Neural cell (in vitro differentiated cells): ENCODE measurements around the gene ATP5MK. TPM values are rescaled to one million over a fixed set of nuclear protein-coding genes. Genes with fewer than 3 reads are reported as not detected.

ENCODE experiments used
- H2AFZ ChIP-seq: fragments of 200-600, 300-800 bp; sonication (generic), shearing (Covaris generic); 2 replicates; pipeline ENCODE4 v1.6.0; 2014; ENCODE audit warnings: low read depth, mild to moderate bottlenecking, antibody characterized with exemption, low read length, moderate library complexity
- H3F3A ChIP-seq: fragments of 200-600 bp; shearing (Covaris generic); 2 replicates; pipeline ENCODE4 v1.6.1; 2016; ENCODE audit warnings: mild to moderate bottlenecking, moderate library complexity, mixed read lengths, antibody characterized with exemption, low read length; ENCODE audit not compliant: insufficient read depth, poor library complexity, severe bottlenecking
- H3K27ac ChIP-seq: fragments of 200-600, 300-800 bp; sonication (generic), shearing (Covaris generic); 2 replicates; pipeline ENCODE4 v1.5.1; 2014; ENCODE audit warnings: mild to moderate bottlenecking, low read length, moderate library complexity
- H3K27me3 ChIP-seq: fragments of 300-800, 200-600 bp; sonication (generic), shearing (Covaris generic); 2 replicates; pipeline ENCODE4 v1.6.0; 2014; ENCODE audit warnings: mild to moderate bottlenecking, low read depth, low read length, moderate library complexity; ENCODE audit not compliant: insufficient read depth
- H3K36me3 ChIP-seq: fragments of 300-800, 200-600 bp; sonication (generic), shearing (Covaris generic); 2 replicates; pipeline ENCODE4 v1.5.1; 2014; ENCODE audit warnings: mild to moderate bottlenecking, antibody characterized with exemption, low read length, moderate library complexity; ENCODE audit not compliant: insufficient read depth
- H3K4me2 ChIP-seq: fragments of 300-800, 200-600 bp; sonication (generic), shearing (Covaris generic); 2 replicates; pipeline ENCODE4 v1.6.0; 2014; ENCODE audit warnings: mild to moderate bottlenecking, low read length
- H3K4me3 ChIP-seq: fragments of 300-800, 200-600 bp; sonication (generic), shearing (Covaris generic); 2 replicates; pipeline ENCODE4 v1.5.1; 2014; ENCODE audit warnings: mild to moderate bottlenecking, low read length, moderate library complexity
- H3K79me2 ChIP-seq: fragments of 200-600 bp; shearing (Covaris generic); replicated peaks from 2 replicates; pipeline ENCODE4 v1.6.0; 2014; ENCODE audit warnings: mild to moderate bottlenecking, low read length, moderate library complexity; ENCODE audit not compliant: insufficient read depth
- H3K9ac ChIP-seq: fragments of 300-800, 200-600 bp; sonication (generic), shearing (Covaris generic); 2 replicates; pipeline ENCODE4 v1.6.1; 2016; ENCODE audit warnings: mild to moderate bottlenecking, low read length, mixed read lengths
- H3K9me2 ChIP-seq: fragments of 200-600 bp; shearing (Covaris generic); 2 replicates; pipeline ENCODE4 v1.6.1; 2016; ENCODE audit warnings: mild to moderate bottlenecking, low read length, mixed read lengths; ENCODE audit not compliant: insufficient read depth
- H3K9me3 ChIP-seq: fragments of 200-600, 300-800 bp; sonication (generic), shearing (Covaris generic); 2 replicates; pipeline ENCODE4 v1.6.1; 2016; ENCODE audit warnings: mild to moderate bottlenecking, mixed run types, low read length, moderate library complexity, mixed read lengths
- H4K20me1 ChIP-seq: fragments of 200-600 bp; shearing (Covaris generic); 2 replicates; pipeline ENCODE4 v1.6.1; 2016; ENCODE audit warnings: mild to moderate bottlenecking, mixed run types; ENCODE audit not compliant: insufficient read depth
- EP300 ChIP-seq: fragments of 450-650 bp; conservative IDR thresholded peaks from 2 replicates; pipeline ENCODE4 v1.6.1; 2014; ENCODE audit warnings: antibody characterized with exemption, mild to moderate bottlenecking, moderate library complexity; ENCODE audit not compliant: poor library complexity, severe bottlenecking
- EZH2 ChIP-seq: fragments of 200-600, 300-800 bp; shearing (Covaris generic), sonication (generic); IDR thresholded peaks from 2 replicates; pipeline ENCODE4 v1.6.1; 2014; ENCODE audit warnings: antibody characterized with exemption, low read length, borderline replicate concordance, mild to moderate bottlenecking; ENCODE audit not compliant: insufficient read depth, poor library complexity, severe bottlenecking
- MXI1 ChIP-seq: fragments of 450-650 bp; conservative IDR thresholded peaks from 2 replicates; pipeline ENCODE4 v1.6.1; 2014; ENCODE audit warnings: antibody characterized with exemption, mild to moderate bottlenecking; ENCODE audit not compliant: poor library complexity, severe bottlenecking
- POLR2AphosphoS5 ChIP-seq: IDR thresholded peaks from 2 replicates; pipeline ENCODE4 v1.6.1; 2012
- RAD21 ChIP-seq: fragments of 450-650 bp; conservative IDR thresholded peaks from 2 replicates; pipeline ENCODE4 v1.6.1; 2014; ENCODE audit warnings: antibody characterized with exemption, mild to moderate bottlenecking, moderate library complexity
- SMC3 ChIP-seq: fragments of 450-650 bp; conservative IDR thresholded peaks from 2 replicates; pipeline ENCODE4 v1.6.1; 2014; ENCODE audit warnings: antibody characterized with exemption, mild to moderate bottlenecking, moderate library complexity; ENCODE audit not compliant: poor library complexity
- TAF1 ChIP-seq: IDR thresholded peaks from 2 replicates; pipeline ENCODE4 v1.6.1; 2012; ENCODE audit warnings: low read depth
- polyA plus RNA-seq: library from polyadenylated mRNA; depleted of rRNA; stranded (reverse); fragments of >200 nt; gene quantifications from 2 replicates; pipeline ENCODE4 v1.2.3, GENCODE V29; 2014
- TF ChIP-seq, protein P1 (sequence below): fragments of 450-650 bp; IDR thresholded peaks from 2 replicates; pipeline ENCODE4 v1.5.1; 2014; ENCODE audit warnings: antibody characterized with exemption, mild to moderate bottlenecking, moderate library complexity; ENCODE audit not compliant: poor library complexity, severe bottlenecking
- TF ChIP-seq, protein P2 (sequence below): IDR thresholded peaks from 2 replicates; pipeline ENCODE4 v1.6.1; 2012; ENCODE audit warnings: borderline replicate concordance

ATP5MK gene
- polyA plus RNA-seq, 1 donor from 2014 or later: 917 TPM

DNA sequence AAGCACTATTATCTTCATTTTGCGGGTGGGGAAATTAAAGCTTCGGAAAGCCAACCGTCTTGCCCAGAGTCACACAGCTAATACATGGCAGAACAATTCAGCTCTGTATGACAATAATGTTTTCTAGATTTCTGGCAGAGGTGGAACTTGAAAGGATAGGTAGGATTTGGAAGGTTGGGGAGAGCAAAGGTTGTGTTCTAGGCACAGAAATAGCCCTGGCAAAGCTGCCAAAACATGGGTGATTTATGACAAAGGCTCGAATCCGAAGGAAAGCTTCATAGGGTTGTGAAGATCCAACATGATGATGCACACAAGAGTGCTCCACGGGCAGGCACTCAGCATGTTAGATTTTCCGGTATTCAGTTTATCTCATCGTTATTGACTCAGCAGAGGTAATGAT is 19.3 kb upstream of the ATP5MK start:
- Histone ChIP-seq H3K27me3 (no peaks in the 10 kb centered on the region), H3K4me3 (no peak overlapping the region), H2AFZ (no peak overlapping the region), H3K9me2 (no peaks in the 10 kb centered on the region), H3F3A (no peaks in the 10 kb centered on the region), H3K27ac (no peak overlapping the region), H3K4me2 (no peak overlapping the region), H3K79me2 (no peaks in the 10 kb centered on the region), H4K20me1 (no peaks in the 10 kb centered on the region), H3K36me3 (peaks cover 6% of the 10 kb centered on the region), H3K9ac (no peak overlapping the region), H3K9me3 (no peaks in the 10 kb centered on the region)
- TF ChIP-seq EP300: no peak
- TF ChIP-seq, protein P1, sequence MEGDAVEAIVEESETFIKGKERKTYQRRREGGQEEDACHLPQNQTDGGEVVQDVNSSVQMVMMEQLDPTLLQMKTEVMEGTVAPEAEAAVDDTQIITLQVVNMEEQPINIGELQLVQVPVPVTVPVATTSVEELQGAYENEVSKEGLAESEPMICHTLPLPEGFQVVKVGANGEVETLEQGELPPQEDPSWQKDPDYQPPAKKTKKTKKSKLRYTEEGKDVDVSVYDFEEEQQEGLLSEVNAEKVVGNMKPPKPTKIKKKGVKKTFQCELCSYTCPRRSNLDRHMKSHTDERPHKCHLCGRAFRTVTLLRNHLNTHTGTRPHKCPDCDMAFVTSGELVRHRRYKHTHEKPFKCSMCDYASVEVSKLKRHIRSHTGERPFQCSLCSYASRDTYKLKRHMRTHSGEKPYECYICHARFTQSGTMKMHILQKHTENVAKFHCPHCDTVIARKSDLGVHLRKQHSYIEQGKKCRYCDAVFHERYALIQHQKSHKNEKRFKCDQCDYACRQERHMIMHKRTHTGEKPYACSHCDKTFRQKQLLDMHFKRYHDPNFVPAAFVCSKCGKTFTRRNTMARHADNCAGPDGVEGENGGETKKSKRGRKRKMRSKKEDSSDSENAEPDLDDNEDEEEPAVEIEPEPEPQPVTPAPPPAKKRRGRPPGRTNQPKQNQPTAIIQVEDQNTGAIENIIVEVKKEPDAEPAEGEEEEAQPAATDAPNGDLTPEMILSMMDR: no peak
- TF ChIP-seq MXI1: no peak
- TF ChIP-seq POLR2AphosphoS5: no peak
- TF ChIP-seq EZH2: no peak
- no peak for TF ChIP-seq TAF1
- TF ChIP-seq, protein P2, sequence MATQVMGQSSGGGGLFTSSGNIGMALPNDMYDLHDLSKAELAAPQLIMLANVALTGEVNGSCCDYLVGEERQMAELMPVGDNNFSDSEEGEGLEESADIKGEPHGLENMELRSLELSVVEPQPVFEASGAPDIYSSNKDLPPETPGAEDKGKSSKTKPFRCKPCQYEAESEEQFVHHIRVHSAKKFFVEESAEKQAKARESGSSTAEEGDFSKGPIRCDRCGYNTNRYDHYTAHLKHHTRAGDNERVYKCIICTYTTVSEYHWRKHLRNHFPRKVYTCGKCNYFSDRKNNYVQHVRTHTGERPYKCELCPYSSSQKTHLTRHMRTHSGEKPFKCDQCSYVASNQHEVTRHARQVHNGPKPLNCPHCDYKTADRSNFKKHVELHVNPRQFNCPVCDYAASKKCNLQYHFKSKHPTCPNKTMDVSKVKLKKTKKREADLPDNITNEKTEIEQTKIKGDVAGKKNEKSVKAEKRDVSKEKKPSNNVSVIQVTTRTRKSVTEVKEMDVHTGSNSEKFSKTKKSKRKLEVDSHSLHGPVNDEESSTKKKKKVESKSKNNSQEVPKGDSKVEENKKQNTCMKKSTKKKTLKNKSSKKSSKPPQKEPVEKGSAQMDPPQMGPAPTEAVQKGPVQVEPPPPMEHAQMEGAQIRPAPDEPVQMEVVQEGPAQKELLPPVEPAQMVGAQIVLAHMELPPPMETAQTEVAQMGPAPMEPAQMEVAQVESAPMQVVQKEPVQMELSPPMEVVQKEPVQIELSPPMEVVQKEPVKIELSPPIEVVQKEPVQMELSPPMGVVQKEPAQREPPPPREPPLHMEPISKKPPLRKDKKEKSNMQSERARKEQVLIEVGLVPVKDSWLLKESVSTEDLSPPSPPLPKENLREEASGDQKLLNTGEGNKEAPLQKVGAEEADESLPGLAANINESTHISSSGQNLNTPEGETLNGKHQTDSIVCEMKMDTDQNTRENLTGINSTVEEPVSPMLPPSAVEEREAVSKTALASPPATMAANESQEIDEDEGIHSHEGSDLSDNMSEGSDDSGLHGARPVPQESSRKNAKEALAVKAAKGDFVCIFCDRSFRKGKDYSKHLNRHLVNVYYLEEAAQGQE: no peak
- TF ChIP-seq SMC3: no peak
- TF ChIP-seq RAD21: no peak

DNA sequence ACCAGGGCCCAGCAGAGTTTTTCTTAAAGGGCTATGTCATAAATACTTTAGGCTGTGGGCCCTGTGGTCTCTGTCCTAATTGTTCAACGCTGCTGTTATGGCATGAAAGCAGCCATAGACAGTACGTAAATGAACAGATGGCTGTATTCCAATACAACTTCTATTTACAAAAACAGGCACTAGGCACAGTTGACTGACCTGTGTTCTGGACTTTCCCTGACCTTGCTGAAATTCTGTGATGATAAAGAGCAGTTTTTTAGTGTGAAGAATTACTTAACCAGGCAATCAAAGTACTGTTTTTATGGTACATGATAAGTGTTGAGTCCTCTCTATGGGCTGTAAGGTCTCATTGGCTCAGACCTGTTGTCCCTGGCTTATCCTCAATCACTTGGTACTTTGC is 17.3 kb upstream of the ATP5MK start:
- Histone ChIP-seq H3K79me2 (no peaks in the 10 kb centered on the region), H3K4me2 (no peak overlapping the region), H3K9ac (no peak overlapping the region), H3K9me3 (no peaks in the 10 kb centered on the region), H3F3A (no peaks in the 10 kb centered on the region), H4K20me1 (no peaks in the 10 kb centered on the region), H3K4me3 (no peak overlapping the region), H2AFZ (no peak overlapping the region), H3K27ac (no peak overlapping the region), H3K36me3 (peaks cover 6% of the 10 kb centered on the region), H3K9me2 (no peaks in the 10 kb centered on the region), H3K27me3 (no peaks in the 10 kb centered on the region)
- TF ChIP-seq TAF1 (no peak), MXI1 (no peak), RAD21 (no peak), SMC3 (no peak), POLR2AphosphoS5 (no peak), EZH2 (no peak), EP300 (no peak)
- TF ChIP-seq, protein P2: no peak
- TF ChIP-seq, protein P1: no peak
